ENCODE results near the gene CDKN2D. TPM values are rescaled to one million over a fixed set of nuclear protein-coding genes. Genes with fewer than 3 reads are reported as not detected.

CDKN2D gene
- total and polyA plus RNA-seq, 2 of the 13 experiments (the other 11 are each of a cell fraction or from before 2014, with no cell fraction given), result 5.4 to 8.6 TPM

DNA sequence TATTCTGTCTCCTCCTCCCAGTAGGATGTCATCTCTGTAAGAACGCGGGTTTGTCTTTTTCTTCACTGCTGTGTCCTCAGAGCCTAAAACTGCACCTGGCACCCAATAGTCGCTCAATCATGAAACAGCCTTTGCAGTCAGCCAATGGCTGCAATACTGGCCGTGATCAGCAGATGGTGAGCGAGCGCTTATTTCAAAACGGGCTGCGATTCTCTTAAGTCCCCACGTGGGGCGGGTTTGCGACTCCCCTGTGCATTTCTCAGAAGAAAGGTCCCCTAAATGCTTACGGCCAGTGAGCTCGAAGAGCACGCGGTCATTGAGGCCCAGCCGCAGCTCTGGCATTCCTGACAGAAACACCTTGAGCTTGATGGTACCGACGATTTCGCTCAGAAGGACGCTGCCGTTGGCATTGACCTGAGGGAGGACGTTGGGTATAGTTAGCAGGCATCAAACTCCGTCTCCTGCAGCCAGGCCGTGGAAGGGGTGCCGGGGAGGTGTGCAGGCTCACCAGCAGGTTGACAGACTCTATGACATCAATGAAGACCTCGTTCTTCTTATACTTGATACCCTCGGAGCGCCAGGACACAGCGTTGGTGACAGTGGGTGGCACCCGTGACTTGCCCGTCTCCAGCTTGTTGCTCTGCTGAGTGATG, 12.3 kb upstream of the CDKN2D start (continued):
- TF ChIP-seq, protein P1, sequence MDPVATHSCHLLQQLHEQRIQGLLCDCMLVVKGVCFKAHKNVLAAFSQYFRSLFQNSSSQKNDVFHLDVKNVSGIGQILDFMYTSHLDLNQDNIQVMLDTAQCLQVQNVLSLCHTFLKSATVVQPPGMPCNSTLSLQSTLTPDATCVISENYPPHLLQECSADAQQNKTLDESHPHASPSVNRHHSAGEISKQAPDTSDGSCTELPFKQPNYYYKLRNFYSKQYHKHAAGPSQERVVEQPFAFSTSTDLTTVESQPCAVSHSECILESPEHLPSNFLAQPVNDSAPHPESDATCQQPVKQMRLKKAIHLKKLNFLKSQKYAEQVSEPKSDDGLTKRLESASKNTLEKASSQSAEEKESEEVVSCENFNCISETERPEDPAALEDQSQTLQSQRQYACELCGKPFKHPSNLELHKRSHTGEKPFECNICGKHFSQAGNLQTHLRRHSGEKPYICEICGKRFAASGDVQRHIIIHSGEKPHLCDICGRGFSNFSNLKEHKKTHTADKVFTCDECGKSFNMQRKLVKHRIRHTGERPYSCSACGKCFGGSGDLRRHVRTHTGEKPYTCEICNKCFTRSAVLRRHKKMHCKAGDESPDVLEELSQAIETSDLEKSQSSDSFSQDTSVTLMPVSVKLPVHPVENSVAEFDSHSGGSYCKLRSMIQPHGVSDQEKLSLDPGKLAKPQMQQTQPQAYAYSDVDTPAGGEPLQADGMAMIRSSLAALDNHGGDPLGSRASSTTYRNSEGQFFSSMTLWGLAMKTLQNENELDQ (CRISPR knock-in tag; IDR thresholded peaks at IDR 0.05; ENCODE audit: borderline replicate concordance), result no peak
- TF ChIP-seq RXRB (CRISPR knock-in tag; IDR thresholded peaks at IDR 0.05; ENCODE audit: borderline replicate concordance), result peak; percentile 45; the same call in 1 of the 2 replicates
- no peak for TF ChIP-seq ZNF564 (CRISPR knock-in tag; IDR thresholded peaks at IDR 0.05)
- no peak for TF ChIP-seq ZNF33B (CRISPR knock-in tag; IDR thresholded peaks at IDR 0.05)
- no peak for TF ChIP-seq ISX (CRISPR knock-in tag; conservative IDR thresholded peaks at IDR 0.05)
- no peak for TF ChIP-seq NR2F1 (CRISPR knock-in tag; IDR thresholded peaks at IDR 0.05)
- TF ChIP-seq SIN3B (IDR thresholded peaks at IDR 0.05; ENCODE audit: low read length), result no peak
- TF ChIP-seq, protein P2, sequence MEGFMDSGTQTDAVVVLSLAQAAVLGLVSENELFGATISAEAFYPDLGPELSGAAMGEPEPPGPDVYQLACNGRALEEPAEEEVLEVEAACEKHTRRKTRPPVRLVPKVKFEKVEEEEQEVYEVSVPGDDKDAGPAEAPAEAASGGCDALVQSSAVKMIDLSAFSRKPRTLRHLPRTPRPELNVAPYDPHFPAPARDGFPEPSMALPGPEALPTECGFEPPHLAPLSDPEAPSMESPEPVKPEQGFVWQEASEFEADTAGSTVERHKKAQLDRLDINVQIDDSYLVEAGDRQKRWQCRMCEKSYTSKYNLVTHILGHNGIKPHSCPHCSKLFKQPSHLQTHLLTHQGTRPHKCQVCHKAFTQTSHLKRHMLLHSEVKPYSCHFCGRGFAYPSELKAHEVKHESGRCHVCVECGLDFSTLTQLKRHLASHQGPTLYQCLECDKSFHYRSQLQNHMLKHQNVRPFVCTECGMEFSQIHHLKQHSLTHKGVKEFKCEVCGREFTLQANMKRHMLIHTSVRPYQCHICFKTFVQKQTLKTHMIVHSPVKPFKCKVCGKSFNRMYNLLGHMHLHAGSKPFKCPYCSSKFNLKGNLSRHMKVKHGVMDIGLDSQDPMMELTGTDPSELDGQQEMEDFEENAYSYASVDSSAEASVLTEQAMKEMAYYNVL (CRISPR knock-in tag; IDR thresholded peaks at IDR 0.05; ENCODE audit: borderline replicate concordance), result no peak
- TF ChIP-seq NR3C1 (CRISPR knock-in tag; IDR thresholded peaks at IDR 0.05), result no peak
- no peak for TF ChIP-seq TBX2 (CRISPR knock-in tag; IDR thresholded peaks at IDR 0.05; ENCODE audit: borderline replicate concordance)
- no peak for TF ChIP-seq SRSF4 (IDR thresholded peaks at IDR 0.05; ENCODE audit: low read depth, low read length, poor library complexity, severe bottlenecking)
- TF ChIP-seq, protein P3, sequence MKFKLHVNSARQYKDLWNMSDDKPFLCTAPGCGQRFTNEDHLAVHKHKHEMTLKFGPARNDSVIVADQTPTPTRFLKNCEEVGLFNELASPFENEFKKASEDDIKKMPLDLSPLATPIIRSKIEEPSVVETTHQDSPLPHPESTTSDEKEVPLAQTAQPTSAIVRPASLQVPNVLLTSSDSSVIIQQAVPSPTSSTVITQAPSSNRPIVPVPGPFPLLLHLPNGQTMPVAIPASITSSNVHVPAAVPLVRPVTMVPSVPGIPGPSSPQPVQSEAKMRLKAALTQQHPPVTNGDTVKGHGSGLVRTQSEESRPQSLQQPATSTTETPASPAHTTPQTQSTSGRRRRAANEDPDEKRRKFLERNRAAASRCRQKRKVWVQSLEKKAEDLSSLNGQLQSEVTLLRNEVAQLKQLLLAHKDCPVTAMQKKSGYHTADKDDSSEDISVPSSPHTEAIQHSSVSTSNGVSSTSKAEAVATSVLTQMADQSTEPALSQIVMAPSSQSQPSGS (CRISPR knock-in tag; IDR thresholded peaks at IDR 0.05), result no peak
- no peak for TF ChIP-seq ZNF577 (CRISPR knock-in tag; IDR thresholded peaks at IDR 0.05; ENCODE audit: borderline replicate concordance, low read depth)
- TF ChIP-seq, protein P4, sequence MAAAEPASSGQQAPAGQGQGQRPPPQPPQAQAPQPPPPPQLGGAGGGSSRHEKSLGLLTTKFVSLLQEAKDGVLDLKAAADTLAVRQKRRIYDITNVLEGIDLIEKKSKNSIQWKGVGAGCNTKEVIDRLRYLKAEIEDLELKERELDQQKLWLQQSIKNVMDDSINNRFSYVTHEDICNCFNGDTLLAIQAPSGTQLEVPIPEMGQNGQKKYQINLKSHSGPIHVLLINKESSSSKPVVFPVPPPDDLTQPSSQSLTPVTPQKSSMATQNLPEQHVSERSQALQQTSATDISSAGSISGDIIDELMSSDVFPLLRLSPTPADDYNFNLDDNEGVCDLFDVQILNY (CRISPR knock-in tag; conservative IDR thresholded peaks at IDR 0.05), result no peak
- TF ChIP-seq ZNF552 (CRISPR knock-in tag; IDR thresholded peaks at IDR 0.05; ENCODE audit: borderline replicate concordance), result no peak
- TF ChIP-seq ZZZ3 (CRISPR knock-in tag; IDR thresholded peaks at IDR 0.05; ENCODE audit: borderline replicate concordance), result no peak
- no peak for TF ChIP-seq ETV5 (CRISPR knock-in tag; IDR thresholded peaks at IDR 0.05; ENCODE audit: borderline replicate concordance)
- TF ChIP-seq, protein P5, sequence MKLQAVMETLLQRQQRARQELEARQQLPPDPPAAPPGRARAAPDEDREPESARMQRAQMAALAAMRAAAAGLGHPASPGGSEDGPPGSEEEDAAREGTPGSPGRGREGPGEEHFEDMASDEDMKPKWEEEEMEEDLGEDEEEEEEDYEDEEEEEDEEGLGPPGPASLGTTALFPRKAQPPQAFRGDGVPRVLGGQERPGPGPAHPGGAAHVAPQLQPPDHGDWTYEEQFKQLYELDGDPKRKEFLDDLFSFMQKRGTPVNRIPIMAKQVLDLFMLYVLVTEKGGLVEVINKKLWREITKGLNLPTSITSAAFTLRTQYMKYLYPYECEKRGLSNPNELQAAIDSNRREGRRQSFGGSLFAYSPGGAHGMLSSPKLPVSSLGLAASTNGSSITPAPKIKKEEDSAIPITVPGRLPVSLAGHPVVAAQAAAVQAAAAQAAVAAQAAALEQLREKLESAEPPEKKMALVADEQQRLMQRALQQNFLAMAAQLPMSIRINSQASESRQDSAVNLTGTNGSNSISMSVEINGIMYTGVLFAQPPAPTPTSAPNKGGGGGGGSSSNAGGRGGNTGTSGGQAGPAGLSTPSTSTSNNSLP (IDR thresholded peaks at IDR 0.05; ENCODE audit: low read depth, low read length), result no peak
- TF ChIP-seq ZNF616 (CRISPR knock-in tag; IDR thresholded peaks at IDR 0.05; ENCODE audit: low read depth), result no peak
- no peak for TF ChIP-seq ARID2 (CRISPR knock-in tag; IDR thresholded peaks at IDR 0.05; ENCODE audit: borderline replicate concordance)

Data from HepG2 (cell line).